Right forelimb (tissue), 1 donor: ENCODE data around the gene ARHGEF12.
A peak's percentile ranks its signal among the peaks of the same experiment; 100 is the strongest.

ENCODE experiments used
- DNase-seq: peaks from one replicate; pipeline ENCODE4 v3.0.0-alpha.2; 2018

ARHGEF12 gene

GRCh38 chr11:120335908-120336640 lies at the start of gene ARHGEF12:
Gene ARHGEF12 (plus strand): TSS chr11:120336413. CDS start chr11:120337244, 831 bp downstream.
- DNase-seq: peak; percentile 97

- DNase-seq: no peak
These were observed 48.2 kb upstream of the ARHGEF12 start for GRCh38 chr11:120288021-120288420.

- no peak for DNase-seq
These were observed 46.8 kb upstream of the ARHGEF12 start for GRCh38 chr11:120289426-120289825.

- DNase-seq: no peak
These were observed 45.3 kb upstream of the ARHGEF12 start for GRCh38 chr11:120290956-120291355.

- no peak for DNase-seq
These were observed 43.0 kb upstream of the ARHGEF12 start for GRCh38 chr11:120293038-120293800.

- no peak for DNase-seq
These were observed 42.1 kb upstream of the ARHGEF12 start for GRCh38 chr11:120294096-120294495.

GRCh38 chr11:120295099-120295498 lies 41.1 kb upstream of the ARHGEF12 start:
- DNase-seq: no peak

GRCh38 chr11:120296554-120296953 lies 39.7 kb upstream of the ARHGEF12 start:
- DNase-seq: no peak

GRCh38 chr11:120298461-120298860 lies 37.8 kb upstream of the ARHGEF12 start:
- no peak for DNase-seq

- DNase-seq: no peak
These were observed 34.0 kb upstream of the ARHGEF12 start for GRCh38 chr11:120302001-120302805.

GRCh38 chr11:120303004-120303637 lies 33.1 kb upstream of the ARHGEF12 start:
- DNase-seq: peak; percentile 76

GRCh38 chr11:120304526-120304925 lies 31.7 kb upstream of the ARHGEF12 start:
- DNase-seq: no peak

GRCh38 chr11:120305286-120305685 lies 30.9 kb upstream of the ARHGEF12 start:
- no peak for DNase-seq

- no peak for DNase-seq
These were observed 29.5 kb upstream of the ARHGEF12 start for GRCh38 chr11:120306519-120307242.

GRCh38 chr11:120307476-120307875 lies 28.7 kb upstream of the ARHGEF12 start:
- DNase-seq: no peak

- DNase-seq: no peak
These were observed 28.1 kb upstream of the ARHGEF12 start for GRCh38 chr11:120308081-120308480.

GRCh38 chr11:120310870-120311269 lies 25.3 kb upstream of the ARHGEF12 start:
- DNase-seq: no peak

GRCh38 chr11:120314861-120315260 lies 21.4 kb upstream of the ARHGEF12 start:
- no peak for DNase-seq

GRCh38 chr11:120316880-120317688 lies 19.1 kb upstream of the ARHGEF12 start:
- no peak for DNase-seq

- DNase-seq: no peak
These were observed 18.3 kb upstream of the ARHGEF12 start for GRCh38 chr11:120317689-120318480.
